GM19455 (cell line): ENCODE data around the gene KCNG2.
"Not testable (repeated sequence)": the region's sequence is repeated elsewhere in the genome, so short reads cannot be mapped to it uniquely, and the experiment has no call there.

ENCODE experiments used
- ATAC-seq: cut with Tn5 transposase; IDR thresholded peaks from one replicate; pipeline ENCODE4 v1.9.1; 2021; ENCODE audit not compliant: unreplicated experiment

The KCNG2 gene

DNA sequence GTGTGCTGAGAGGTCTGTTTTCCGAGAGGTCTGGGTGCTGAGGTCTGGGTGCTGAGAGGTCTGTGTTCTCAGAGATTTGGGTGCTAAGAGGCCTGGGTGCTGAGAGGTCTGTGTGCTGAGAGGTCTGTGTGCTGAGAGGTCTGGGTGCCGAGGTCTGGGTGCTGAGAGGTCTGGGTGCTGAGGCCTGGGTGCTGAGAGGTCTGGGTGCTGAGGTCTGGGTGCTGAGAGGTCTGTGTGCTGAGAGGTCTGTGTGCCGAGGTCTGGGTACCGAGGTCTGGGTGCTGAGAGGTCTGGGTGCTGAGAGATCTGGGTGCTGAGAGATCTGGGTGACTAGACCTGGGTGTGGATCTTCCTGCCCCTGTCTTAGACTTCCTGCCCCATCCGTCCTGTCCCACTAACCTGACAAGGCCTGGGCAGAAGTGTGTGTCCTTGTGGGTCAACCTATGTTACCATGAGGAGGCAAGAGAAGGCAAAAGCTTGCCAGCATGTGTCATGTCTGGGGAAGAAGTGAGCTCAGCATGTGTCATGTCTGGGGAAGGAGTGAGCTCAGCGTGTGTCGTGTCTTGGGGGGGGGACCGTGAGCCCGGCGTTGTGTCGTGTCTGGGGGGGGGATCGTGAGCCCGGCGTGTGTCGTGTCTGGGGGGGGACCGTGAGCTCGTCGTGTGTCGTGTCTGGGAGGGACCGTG lies 69.3 kb downstream of the KCNG2 start:
- no peak for ATAC-seq

DNA sequence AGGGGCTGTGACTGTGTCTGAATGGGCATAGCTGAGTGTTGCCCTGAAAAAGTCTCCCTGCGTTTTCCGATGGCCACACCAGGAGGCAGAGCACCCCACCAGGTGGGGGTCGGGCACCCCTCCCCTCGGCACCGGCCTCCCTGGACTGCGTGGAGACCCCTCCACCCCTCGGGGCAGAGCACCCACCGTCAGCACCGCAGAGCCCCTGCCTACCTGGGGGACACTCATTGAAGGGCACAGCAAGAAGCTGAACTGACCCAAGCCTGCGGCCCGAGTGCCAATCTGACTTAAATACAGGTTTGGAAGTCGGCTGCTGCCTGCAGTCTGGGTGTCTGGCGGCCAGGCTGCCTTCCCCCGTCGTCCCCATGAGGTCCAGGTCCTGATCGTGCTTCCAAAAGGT lies 69.9 kb downstream of the KCNG2 start:
- no peak for ATAC-seq

DNA sequence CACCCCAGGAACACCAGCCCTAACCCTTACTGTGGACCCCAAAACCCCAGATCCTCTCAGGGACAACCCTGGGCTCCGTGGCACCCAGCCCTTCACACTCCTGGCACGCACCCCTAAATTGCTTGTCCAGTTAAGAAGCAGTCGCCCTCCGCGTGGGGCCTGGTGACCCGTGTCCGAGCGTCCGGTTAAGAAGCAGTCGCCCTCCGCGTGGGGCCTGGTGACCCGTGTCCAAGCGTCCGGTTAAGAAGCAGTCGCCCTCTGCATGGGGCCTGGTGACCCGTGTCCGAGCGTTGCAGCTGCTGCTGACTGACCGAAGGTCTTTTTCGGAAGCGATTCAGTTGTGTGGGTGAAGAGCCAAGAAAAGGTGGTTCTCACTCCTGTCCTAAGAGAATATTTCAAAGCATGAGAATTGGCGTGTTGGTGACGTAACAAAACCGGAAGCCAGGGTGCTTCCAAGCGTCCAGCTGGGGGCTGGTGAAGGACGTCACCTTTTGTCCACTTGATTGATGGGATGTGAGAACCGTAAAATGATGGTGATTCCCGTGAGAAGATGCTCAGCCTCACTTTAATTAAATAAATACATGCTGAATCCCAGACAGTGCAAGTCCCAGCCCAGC lies 70.5 kb downstream of the KCNG2 start:
- no peak for ATAC-seq

DNA sequence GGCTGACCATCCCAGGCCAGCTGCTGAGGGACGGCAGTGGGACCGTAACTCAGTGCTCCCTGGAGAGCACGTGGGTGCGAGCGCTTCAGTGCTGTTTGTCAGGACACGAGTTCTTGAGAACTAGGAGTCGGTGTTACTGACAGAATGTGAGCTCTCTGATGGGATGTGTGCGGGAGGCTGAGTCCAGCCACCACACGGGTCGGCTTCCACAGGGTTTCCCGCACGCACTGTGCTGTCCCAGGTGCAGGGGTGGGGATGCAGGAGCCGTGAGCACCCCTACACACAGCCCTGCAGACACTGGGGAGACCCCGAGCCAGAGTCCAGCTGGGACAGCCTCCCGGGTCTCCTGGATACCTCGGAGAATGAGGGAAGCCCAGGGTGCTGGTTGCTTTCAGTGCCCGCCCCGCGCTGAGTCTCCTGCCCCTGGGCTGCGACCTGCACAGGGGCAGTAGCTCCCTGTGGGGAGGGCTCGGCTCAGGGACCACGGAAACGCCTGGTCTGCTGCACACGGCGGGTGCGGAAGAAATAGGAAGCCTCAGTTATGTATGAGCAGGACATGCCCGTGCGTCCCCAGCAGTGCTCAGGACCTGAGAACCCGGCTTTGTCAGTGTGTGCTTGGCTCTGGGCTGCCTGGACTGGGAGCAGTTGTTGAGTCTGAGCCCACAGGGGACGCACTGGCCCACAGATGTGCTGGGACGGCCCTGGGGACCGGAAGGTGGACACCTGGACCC lies 71.2 kb downstream of the KCNG2 start:
- ATAC-seq: no peak

DNA sequence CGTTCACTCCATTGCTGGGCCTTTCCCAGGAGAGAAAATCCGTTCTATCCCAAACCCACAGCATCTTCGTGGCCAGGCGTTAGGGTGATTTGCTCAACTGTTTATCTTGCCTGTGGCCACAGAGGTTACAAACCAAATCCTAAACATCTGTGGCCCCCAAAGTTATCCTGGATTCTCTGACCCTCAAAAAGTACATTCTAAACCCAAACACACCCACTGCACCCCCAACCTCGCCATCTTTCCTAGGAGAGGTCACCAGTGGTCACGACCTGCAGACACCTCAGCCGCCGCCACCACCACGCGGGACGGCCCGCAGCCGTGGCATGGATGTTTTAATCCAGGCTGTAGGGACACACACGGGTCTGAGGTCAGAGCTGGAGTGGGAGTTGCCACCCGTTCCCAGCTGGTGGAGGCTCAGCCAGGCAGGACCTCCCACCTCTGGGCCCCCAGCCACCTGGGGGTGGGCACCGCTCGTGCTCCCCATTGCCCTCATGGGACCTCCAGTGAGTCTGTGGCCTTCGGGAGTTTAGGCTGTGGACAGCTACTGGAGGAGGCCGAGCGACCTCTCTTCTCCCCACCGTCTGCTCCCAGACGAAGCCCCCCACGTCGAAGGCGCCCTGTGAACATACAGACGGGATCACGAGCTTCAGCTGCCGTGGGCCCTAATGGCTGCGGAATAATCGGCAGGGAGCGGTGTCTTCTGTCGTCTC lies 72.0 kb downstream of the KCNG2 start:
- ATAC-seq: no peak

DNA sequence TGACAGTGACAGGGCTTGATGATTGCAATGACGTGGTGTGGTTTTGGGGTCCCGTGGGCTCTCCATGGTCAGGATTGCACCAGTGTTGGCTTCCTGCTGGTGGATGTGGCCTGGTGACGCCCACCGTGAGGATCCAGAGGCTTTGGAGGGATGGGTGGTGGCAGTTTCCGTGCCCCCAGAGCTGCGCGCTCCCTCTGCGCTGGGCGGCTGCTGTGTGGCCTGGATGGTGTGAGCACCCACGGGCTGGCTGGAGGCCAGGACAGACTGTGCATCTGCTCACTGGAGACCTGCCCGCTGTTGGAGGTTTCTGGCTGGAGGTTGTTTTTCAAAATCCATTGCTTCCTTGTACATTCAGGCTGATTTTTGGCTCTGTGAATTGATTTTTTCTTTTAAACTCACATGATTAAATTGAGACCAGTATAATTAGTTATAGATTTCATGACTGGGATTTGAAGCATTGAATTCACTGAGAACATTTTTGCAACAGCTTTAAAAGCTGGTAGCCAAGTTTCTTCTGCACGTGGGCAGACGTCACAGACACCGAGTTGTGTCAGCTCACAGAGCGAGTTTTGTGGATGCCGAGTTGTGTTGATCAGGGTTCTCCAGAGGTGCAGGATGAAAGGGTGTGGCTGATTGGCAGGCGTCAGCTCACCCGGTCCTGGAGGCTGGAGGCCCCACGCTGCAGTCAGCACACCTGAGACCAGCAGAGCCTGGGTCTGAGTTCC lies 72.7 kb downstream of the KCNG2 start:
- no peak for ATAC-seq

DNA sequence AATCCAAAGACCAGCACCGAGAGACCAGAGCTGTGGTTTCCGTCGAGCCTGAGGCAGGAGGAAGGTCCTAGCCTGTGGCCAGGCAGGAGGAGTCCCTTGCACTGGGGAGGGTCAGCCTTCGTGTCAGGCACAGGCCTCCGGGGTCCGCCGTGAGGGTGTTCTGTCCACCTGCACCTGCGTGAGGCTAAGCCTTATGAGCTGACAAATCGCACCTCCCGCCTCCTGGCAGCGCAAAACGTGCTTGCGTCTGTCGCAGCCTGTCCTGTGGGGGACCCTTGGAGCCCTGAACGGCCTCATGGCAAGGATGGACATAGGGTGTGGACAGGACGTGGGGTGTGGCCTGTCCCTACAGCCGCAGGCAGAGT lies 73.3 kb downstream of the KCNG2 start:
- ATAC-seq: no peak

DNA sequence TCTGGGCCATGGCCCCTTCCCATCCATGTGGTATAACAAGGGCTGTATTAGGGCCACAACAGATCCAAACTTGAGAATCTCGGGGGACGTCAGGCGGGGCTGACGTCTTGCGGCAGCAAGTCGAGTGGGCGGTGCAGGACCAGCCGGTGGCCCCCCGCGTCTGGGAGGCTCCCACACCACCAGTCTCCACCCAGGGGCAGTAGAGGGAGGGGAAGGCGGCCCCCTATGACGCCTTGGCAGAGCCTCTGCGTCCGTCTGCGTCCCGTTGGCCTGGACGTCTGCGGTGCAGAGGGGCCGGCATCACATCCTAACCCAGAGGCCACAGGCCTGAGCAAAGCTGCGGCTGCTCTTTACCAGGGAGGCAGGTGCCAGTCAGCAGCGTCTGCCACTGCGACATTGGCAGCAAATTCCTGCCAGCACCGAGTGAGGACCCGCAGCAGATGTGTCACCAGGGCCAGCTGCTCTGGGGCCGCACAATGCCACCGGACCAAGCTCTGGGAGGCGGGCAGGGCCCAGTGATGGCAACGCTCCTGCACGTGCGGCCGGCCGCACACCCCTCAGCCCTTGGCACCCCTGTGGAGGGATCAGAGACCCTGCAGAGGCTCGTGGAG lies 73.8 kb downstream of the KCNG2 start:
- no peak for ATAC-seq

DNA sequence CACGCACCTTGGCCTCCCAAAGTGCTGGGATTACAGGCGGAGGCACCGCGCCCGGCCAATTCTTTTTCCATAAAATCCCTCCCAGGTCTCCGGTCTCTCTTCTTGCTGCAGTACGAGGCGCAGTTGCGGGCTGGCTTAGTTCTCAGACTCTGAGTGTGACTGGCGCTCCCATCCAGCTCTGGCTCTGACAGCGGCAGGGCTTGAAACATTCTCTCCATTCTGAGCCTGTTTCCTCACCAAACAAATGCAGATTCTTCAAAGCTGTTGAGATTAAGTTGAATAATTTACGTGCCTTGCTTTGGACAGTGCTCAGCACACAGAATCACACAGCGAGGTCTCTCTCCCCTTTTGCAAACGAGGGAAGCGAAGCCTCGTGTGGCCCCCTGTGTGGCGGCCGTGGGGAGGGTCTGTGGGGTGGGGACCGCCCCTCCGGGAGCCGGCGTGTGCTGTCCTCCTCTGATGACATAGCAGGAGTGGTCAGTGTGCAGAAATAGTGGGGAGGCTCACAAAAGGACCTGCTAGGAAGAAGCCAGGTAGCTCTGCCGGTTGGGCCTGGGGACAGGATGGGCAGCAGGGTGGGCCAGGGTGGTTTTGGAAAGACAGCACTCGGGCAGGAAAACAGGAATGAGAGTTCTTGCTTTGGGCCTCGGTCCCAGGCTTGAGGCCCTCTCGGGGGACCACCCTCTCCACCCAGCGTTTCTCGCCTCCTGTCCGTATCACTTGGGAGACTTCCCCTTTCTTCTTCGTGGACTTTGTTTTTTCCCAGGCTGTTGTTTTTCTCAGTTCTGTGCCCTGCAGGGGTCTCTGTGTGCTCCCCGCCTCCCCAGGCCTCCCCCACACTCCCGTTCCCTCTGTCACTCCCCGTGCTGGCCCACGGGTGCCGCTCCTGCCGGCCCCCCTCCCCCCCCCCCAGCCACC lies 75.0 kb downstream of the KCNG2 start:
- no peak for ATAC-seq

DNA sequence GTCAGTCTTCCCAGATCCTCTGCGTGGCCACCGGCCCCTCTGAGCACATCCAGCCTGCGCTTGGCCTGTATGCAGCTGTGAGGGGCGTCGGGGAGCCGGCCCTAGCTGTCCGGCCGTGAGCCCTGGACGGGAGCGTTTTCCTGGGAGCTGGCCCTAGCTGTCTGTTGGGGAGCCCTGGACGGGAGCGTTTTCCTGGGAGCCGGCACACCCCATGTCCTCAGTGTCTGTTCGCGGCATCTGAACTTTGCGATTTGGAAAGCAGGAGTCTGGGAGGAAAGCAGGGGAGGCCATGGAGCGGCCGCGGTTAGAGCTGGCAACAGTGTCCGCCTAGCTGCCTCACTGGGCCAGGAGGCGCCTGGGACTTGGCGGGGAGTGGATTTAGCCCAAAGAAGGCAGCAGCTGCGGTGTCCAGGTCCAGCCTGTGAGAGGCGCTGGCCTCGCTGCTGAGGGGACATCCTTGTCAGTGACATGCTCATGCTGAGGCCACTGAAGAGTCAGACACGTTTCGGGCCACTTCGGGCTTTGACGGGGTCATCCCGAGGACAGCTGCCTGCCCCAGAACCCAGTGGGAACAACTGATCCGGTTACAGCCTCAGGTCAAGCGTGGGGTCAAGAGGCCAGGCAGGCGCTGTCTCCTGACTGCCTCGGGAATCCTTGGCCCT lies 75.8 kb downstream of the KCNG2 start:
- ATAC-seq: no peak

DNA sequence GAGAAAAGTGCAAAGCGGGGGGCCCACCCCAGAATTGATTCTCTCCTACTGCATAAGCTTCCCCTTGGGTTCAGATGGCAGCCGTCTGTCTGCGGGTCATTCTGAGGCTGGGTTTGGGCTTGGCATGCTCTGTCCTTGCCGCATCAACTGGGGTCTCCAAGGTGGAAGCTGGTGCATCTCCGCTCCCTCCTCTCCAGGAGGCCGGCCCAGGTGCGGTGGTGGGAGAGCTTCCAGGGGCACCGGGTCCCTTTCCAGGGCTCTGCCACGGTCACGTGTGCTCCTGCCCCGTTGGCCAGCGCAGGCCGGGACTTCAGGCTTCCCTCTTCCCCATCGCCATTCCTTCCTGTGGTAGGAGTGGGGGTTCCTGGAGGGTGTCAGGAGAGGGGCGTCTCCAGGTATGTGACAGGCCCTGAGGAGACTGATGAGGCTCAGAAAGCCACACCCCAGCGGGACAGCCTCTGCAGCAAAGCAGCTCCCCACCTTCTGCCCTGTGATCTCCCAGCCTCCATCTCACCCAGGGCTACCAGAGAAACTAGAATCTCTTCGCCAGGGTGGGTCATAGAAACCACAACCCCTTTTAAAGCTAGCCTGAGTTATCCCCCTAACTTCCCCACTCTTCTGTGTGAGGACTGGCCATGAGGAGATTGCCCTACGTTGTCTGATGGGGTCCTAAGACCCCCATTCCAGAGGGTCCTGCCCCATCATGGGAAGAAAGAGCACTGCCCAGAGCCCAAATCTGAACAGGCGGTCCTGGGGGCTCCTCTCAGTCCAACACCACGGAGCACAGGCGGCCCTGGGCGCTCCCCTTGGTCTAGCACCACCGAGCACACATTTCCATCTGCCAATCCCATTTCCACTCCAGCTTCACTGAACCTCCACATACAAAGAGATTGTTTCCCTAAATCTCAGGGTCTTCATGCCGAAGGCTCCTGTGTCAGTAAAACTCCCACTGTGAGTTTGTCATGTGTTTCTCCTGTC lies 77.1 kb downstream of the KCNG2 start:
- ATAC-seq: no peak

DNA sequence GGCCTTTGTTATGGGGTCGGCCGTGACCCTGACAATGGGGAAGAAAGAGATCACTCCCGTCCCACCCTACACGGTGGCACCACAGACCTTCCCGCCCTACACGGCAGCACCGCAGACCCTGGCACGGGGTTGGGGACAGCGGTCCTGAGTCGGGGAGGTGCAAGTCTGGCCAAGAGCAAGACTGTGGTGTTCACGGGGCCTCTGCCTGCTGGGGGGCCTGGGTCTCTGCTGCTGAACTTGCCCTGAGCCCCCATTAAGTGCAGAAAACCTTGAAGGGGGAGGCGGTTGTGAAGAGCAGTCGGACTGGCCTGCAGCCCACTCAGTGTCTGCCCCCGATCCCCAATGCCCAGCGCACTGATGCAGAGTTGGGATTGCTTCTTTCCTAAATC lies 77.8 kb downstream of the KCNG2 start:
- no peak for ATAC-seq

DNA sequence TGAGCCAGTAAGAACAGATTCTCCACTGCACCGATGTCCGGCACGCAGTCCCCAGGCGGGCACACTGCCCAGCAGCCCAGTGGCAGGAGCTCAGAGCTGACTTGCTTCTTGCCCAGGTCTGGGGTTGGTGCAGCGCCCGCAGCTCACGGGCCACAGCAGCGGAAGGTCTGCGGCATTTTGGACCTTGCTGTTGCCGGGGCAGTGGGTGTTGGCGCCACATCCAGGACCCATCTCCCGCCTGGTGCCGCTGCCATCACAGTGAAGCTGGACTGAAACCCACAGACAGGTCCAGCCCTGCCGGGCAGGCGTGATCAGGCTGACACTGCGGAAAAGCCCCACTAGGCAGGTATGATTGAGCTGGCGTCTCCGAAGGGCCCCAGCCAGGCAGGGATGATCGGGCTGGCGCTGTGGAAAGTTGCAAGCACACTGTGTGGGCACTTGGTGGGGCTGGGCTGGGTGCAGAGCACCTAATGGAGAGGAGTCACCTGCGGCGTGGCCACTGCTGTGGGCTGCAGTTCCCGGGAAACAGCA lies 78.3 kb downstream of the KCNG2 start:
- ATAC-seq: no peak

DNA sequence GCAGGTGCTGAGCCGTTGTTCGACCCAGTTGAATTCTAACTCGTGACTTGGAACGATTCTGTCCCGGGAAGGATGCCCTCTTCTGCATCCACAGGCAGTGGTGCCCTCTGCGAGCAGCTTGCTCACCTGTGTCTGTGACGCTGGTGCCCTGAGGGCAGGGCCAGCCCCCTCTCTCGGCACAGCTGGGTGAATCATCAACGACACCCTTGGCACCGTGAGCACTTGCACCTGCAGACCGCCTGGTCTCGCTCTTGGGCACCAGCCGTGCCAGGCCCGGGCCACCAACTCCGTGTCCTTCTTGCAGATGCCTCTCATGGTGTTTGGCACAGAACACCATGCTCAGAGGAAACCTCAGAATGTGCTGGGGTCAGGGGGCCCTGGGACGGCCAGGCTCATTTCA lies 78.8 kb downstream of the KCNG2 start:
- ATAC-seq: no peak

DNA sequence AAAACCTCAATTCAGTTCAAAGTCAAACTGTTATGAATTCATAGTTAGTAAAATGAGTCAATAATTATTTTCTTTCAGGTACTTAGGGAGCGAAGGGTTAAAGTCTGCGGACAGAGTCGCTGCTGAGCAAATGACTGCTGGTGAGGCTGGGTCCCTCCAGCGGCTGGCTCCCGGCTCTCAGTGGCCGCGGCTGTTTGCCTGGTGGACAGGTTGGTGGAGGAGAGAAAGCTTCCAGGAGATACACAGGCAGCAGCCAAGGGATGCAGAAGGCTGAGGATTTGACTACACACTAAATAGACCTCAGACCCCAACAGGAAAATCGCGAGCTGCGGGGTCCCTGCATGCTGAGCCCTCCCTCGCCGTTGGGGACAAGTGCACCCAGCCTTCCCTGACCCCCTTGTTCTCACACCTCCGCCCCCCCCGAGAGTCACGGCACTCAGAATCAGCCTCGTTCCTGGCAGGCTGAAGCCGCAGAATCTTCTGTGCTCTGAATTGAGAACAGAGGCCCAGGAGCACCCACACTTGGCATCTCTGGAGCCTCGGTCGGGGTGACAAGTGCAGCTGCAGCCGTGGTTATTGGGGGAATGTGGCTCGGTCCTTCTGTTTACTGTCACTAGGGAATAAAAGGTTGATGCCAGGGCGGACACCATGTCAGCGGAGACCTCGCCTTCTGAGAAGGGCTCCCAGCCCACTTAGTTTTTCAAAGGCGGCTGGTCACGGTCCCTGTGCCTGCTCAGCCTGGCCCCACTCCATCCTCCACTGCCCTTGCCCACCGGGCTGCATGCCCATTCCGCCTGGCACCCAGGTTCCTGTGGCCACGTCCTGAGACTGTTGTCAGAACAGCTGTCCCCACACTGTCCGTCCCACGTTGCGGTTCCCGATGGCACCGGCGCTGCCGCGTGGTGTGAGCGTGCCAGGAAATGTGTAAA lies 79.7 kb downstream of the KCNG2 start:
- ATAC-seq: no peak

DNA sequence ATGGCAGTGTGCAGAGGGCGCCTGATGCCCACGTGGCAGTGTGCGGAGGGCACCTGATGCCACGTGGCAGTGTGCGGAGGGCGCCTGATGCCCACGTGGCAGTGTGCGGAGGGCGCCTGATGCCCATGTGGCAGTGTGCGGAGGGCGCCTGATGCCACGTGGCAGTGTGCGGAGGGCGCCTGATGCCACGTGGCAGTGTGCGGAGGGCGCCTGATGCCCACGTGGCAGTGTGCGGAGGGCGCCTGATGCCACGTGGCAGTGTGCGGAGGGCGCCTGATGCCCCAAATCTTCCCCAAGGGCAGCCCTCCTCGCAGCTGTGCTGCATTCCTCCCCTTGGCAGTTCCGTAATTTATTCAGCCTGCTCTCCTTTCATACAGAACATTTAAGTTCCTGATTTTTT lies 80.5 kb downstream of the KCNG2 start:
- ATAC-seq: not testable (repeated sequence)
